ENCODE results near the gene XIRP2. TPM values are rescaled to one million over a fixed set of nuclear protein-coding genes. Genes with fewer than 3 reads are reported as not detected.

The XIRP2 gene
- total RNA-seq, 2 donors from 2014 or later, result 0.06 to 3.1 TPM

DNA sequence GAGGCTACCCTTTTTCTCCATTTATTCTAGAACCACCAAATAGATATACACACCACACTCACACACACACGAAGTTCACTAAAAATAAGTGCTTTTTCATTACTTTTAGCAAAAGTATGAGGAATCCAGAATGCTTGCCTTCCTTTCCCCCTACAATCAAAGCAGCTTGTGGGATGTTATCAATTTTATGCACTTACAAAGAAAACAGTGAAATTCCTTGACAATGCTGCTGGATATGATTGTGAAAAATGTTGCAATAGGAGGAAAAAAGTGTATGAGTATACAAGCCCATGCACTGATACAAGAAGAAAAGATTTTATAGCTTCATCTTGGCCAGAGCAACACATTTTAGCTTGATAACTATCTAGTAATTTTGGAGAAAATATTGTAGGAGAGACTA is 269.2 kb downstream of the XIRP2 start:
- Histone ChIP-seq H3K27me3 (replicated peaks; ENCODE audit: insufficient read depth) (no peaks in the 10 kb centered on the region), H3K4me3 (no peak overlapping the region), H3K27ac (no peak overlapping the region), H3K4me1 (replicated peaks) (no peaks in the 10 kb centered on the region), H3K36me3 (no peaks in the 10 kb centered on the region), H3K9me3 (no peaks in the 10 kb centered on the region)
- 31% methylated on average over 1 of the region's 1 CpG for WGBS
- intact Hi-C loops (cut with DNase I), result no loop called here
- TF ChIP-seq POLR2AphosphoS5 (IDR thresholded peaks at IDR 0.05) (no peak), POLR2A (IDR thresholded peaks at IDR 0.05) (no peak)
- TF ChIP-seq, protein P1, sequence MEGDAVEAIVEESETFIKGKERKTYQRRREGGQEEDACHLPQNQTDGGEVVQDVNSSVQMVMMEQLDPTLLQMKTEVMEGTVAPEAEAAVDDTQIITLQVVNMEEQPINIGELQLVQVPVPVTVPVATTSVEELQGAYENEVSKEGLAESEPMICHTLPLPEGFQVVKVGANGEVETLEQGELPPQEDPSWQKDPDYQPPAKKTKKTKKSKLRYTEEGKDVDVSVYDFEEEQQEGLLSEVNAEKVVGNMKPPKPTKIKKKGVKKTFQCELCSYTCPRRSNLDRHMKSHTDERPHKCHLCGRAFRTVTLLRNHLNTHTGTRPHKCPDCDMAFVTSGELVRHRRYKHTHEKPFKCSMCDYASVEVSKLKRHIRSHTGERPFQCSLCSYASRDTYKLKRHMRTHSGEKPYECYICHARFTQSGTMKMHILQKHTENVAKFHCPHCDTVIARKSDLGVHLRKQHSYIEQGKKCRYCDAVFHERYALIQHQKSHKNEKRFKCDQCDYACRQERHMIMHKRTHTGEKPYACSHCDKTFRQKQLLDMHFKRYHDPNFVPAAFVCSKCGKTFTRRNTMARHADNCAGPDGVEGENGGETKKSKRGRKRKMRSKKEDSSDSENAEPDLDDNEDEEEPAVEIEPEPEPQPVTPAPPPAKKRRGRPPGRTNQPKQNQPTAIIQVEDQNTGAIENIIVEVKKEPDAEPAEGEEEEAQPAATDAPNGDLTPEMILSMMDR (IDR thresholded peaks at IDR 0.05), result no peak
- DNase-seq (ENCODE audit: low spot score), result no peak

DNA sequence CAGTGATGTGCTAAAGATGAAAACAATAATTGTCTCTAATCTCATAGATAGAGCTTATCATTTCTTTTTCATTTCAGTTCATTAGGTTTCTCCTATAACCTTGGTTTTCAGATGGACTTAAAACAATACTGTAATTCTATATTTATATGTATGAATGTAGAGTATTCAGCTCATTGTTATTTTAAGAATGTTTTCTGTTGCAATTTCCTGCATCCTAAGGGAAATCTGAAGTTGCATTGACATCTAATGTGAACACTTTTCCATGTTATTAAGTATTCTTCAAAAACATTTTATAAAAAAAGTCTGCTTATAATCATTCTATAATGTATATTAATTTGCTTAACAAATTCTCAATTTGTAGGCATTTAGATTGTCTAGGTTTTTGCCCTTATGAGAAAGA is 288.9 kb downstream of the XIRP2 start:
- no peak for TF ChIP-seq POLR2AphosphoS5 (IDR thresholded peaks at IDR 0.05)
- TF ChIP-seq, protein P1 (IDR thresholded peaks at IDR 0.05), result no peak
- TF ChIP-seq POLR2A (IDR thresholded peaks at IDR 0.05), result no peak
- H3K27me3 ChIP-seq (replicated peaks; ENCODE audit: insufficient read depth), result no peaks in the 10 kb centered on the region
- H3K27ac ChIP-seq, result no peak overlapping the region
- intact Hi-C loops (cut with DNase I), result no loop called here
- no peak overlapping the region for H3K4me3 ChIP-seq
- no peaks in the 10 kb centered on the region for H3K36me3 ChIP-seq
- DNase-seq (ENCODE audit: low spot score), result no peak
- no peaks in the 10 kb centered on the region for H3K9me3 ChIP-seq
- no peaks in the 10 kb centered on the region for H3K4me1 ChIP-seq (replicated peaks)

DNA sequence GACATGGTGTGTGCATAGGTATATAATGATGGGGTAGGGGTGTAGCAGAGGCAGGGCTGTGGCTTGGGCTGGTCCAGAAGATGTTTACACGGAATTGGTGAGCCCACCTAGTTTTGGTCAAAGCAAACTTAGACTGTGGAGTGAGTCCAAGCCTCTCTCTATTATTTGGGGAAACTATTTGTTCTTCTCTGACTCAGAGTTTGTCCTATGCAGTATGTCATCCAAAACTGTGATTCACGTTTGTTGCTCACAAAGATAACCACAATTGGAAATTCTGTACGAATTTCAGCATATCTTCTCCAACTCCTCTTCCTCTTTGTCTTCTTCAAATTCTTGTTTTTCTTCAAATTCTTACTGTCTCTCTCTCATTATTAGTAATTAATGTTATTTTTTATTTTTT is 292.9 kb downstream of the XIRP2 start:
- no peak overlapping the region for H3K27ac ChIP-seq
- no peaks in the 10 kb centered on the region for H3K27me3 ChIP-seq (replicated peaks; ENCODE audit: insufficient read depth)
- intact Hi-C loops (cut with DNase I), result no loop called here
- WGBS, result 48% methylated on average over 3 of the region's 3 CpGs
- no peak for DNase-seq (ENCODE audit: low spot score)
- no peak for TF ChIP-seq POLR2A (IDR thresholded peaks at IDR 0.05)
- no peak for TF ChIP-seq POLR2AphosphoS5 (IDR thresholded peaks at IDR 0.05)
- TF ChIP-seq, protein P1 (IDR thresholded peaks at IDR 0.05), result no peak
- no peaks in the 10 kb centered on the region for H3K4me1 ChIP-seq (replicated peaks)
- H3K36me3 ChIP-seq, result no peaks in the 10 kb centered on the region
- H3K4me3 ChIP-seq, result no peak overlapping the region
- no peaks in the 10 kb centered on the region for H3K9me3 ChIP-seq

DNA sequence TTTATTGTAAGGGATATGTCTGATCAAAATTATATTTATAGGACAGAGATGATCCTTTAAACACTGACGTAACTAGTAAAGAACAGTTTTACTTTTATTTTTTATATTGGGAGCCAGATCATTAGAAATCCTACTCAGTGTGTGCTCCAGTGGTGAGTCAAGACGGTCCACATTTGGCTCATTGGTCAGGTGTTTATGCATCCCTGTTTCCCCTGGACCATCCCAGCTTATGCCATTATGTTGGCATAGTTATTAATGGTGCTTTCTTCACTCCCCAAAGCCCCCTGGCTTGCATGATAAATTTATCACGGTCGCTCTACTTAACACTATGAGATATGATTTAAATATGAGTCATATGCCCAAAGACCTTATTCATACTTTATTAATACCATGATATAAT is 293.4 kb downstream of the XIRP2 start:
- intact Hi-C loops (cut with DNase I), result no loop called here
- H3K4me3 ChIP-seq, result no peak overlapping the region
- H3K27me3 ChIP-seq (replicated peaks; ENCODE audit: insufficient read depth), result no peaks in the 10 kb centered on the region
- no peaks in the 10 kb centered on the region for H3K9me3 ChIP-seq
- WGBS, result 91% methylated on average over 4 of the region's 4 CpGs
- H3K36me3 ChIP-seq, result no peaks in the 10 kb centered on the region
- H3K4me1 ChIP-seq (replicated peaks), result no peaks in the 10 kb centered on the region
- TF ChIP-seq POLR2A (IDR thresholded peaks at IDR 0.05) (no peak), POLR2AphosphoS5 (IDR thresholded peaks at IDR 0.05) (no peak)
- TF ChIP-seq, protein P1 (IDR thresholded peaks at IDR 0.05), result no peak
- DNase-seq (ENCODE audit: low spot score), result no peak
- no peak overlapping the region for H3K27ac ChIP-seq

DNA sequence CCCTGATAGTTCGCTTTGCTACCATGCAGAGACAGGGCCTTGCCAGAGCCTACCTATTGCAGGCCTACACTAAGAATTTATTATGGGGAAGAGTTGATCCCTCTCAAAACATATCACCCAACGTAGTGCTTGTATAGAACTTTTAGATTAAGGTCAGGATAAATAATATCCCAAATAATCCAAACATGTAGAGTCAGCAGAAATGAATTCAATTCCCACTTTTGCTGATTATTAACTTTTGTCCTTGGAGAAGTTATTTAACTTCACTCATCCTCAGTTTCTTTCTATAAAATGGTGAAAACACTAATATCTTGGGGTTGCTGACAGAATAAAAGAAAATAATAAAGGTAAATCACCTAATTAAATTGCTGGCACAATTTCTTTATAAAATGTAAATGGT is 294.1 kb downstream of the XIRP2 start:
- Histone ChIP-seq H3K27ac (no peak overlapping the region), H3K36me3 (no peaks in the 10 kb centered on the region), H3K4me1 (replicated peaks) (no peaks in the 10 kb centered on the region), H3K9me3 (no peaks in the 10 kb centered on the region), H3K4me3 (no peak overlapping the region), H3K27me3 (replicated peaks; ENCODE audit: insufficient read depth) (no peaks in the 10 kb centered on the region)
- 86% methylated on average over 2 of the region's 2 CpGs for WGBS
- DNase-seq (ENCODE audit: low spot score), result no peak
- intact Hi-C loops (cut with DNase I), result no loop called here
- TF ChIP-seq POLR2AphosphoS5 (IDR thresholded peaks at IDR 0.05) (no peak), POLR2A (IDR thresholded peaks at IDR 0.05) (no peak)
- TF ChIP-seq, protein P1 (IDR thresholded peaks at IDR 0.05), result no peak

Measured in prostate gland (tissue), 2 donors.